Suprapubic skin (tissue), 4 donors: ENCODE results near the gene NPAS1. TPM values are rescaled to one million over a fixed set of nuclear protein-coding genes. Genes with fewer than 3 reads are reported as not detected.

Source experiments
- DNase-seq, 2 donors: peaks; one replicate each; pipeline ENCODE4 v3.0.0-alpha.2; 2019; ENCODE audit warnings: low spot score in 2 of 2
- H3K27ac ChIP-seq: fragments of 200-600 bp; sonication (generic); one replicate; pipeline ENCODE4 v1.5.1; 2019
- H3K27me3 ChIP-seq: fragments of 200-600 bp; sonication (generic); one replicate; pipeline ENCODE4 v1.5.1; 2019
- H3K36me3 ChIP-seq: fragments of 200-600 bp; sonication (generic); one replicate; pipeline ENCODE4 v1.5.1; 2019
- H3K4me1 ChIP-seq: fragments of 200-600 bp; sonication (generic); one replicate; pipeline ENCODE4 v1.5.1; 2019
- H3K4me3 ChIP-seq: fragments of 200-600 bp; sonication (generic); one replicate; pipeline ENCODE4 v1.5.1; 2019; ENCODE audit warnings: mild to moderate bottlenecking
- H3K9me3 ChIP-seq: fragments of 200-600 bp; sonication (generic); one replicate; pipeline ENCODE4 v1.5.1; 2019
- EP300 ChIP-seq: sonication (generic); formaldehyde crosslinking; IDR thresholded peaks from one replicate; pipeline ENCODE4 v1.6.1; 2017; ENCODE audit warnings: antibody characterized with exemption
- POLR2A ChIP-seq, 2 donors: fragments of 450-650 bp; IDR thresholded peaks; one replicate each; pipeline ENCODE4 v1.6.1; 2017; ENCODE audit warnings: antibody characterized with exemption in 2 of 2, mild to moderate bottlenecking in 2 of 2, moderate library complexity in 2 of 2
- POLR2AphosphoS5 ChIP-seq, 3 donors: sonication (generic); formaldehyde crosslinking; IDR thresholded peaks; one replicate each; pipeline ENCODE4 v1.6.1; 2017; ENCODE audit warnings: antibody characterized with exemption in 3 of 3
- WGBS: methylation state at CpG from one replicate; pipeline ENCODE4 v1.1.5; 2018; 5-methylcytosine and 5-hydroxymethylcytosine counted together
- total RNA-seq, 4 donors: library from RNA; depleted of rRNA; stranded (reverse); fragments of >200 nt; gene quantifications; one replicate each; pipeline ENCODE4 v1.1.0, GENCODE V29; 2016
- TF ChIP-seq, protein P1 (sequence below), 2 donors: fragments of 200-600 bp in 1 of 2; fragments of 450-650 bp in 1 of 2; sonication (generic) in 1 of 2; IDR thresholded peaks; one replicate each; pipeline ENCODE4 v1.5.1; 2016 to 2019; ENCODE audit warnings: antibody characterized with exemption in 2 of 2, mild to moderate bottlenecking in 1 of 2, moderate library complexity in 1 of 2

Gene NPAS1
- total RNA-seq, 4 donors from 2014 or later, result 4.7 to 6.8 (median 5.5) TPM

DNA sequence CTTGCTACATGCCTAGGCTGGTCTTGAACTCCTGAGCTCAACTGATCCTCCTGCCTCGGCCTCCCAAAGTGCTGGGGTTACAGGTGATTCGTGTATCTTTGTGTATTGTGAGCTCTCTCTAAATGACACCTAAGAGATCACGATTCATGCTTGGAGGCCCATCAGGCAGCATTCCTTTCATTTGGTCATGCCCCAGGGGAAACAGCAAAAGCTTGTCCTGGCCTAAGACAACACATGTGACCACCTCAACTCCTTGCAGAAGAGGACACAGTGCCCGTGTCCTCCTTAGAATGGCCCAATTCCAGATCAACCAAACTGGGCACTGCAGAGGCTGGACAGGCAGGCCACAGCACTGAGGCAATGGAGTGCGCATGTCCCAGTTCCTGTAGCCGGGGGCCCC is 61.5 kb downstream of the NPAS1 start:
- peaks cover 84% of the 10 kb centered on the region for H3K36me3 ChIP-seq
- no peak for TF ChIP-seq EP300
- TF ChIP-seq, protein P1, sequence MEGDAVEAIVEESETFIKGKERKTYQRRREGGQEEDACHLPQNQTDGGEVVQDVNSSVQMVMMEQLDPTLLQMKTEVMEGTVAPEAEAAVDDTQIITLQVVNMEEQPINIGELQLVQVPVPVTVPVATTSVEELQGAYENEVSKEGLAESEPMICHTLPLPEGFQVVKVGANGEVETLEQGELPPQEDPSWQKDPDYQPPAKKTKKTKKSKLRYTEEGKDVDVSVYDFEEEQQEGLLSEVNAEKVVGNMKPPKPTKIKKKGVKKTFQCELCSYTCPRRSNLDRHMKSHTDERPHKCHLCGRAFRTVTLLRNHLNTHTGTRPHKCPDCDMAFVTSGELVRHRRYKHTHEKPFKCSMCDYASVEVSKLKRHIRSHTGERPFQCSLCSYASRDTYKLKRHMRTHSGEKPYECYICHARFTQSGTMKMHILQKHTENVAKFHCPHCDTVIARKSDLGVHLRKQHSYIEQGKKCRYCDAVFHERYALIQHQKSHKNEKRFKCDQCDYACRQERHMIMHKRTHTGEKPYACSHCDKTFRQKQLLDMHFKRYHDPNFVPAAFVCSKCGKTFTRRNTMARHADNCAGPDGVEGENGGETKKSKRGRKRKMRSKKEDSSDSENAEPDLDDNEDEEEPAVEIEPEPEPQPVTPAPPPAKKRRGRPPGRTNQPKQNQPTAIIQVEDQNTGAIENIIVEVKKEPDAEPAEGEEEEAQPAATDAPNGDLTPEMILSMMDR (IDR thresholded peaks at IDR 0.05), result no peak
- TF ChIP-seq POLR2AphosphoS5 (IDR thresholded peaks at IDR 0.05), result no peak
- no peak for TF ChIP-seq POLR2A (IDR thresholded peaks at IDR 0.05)

DNA sequence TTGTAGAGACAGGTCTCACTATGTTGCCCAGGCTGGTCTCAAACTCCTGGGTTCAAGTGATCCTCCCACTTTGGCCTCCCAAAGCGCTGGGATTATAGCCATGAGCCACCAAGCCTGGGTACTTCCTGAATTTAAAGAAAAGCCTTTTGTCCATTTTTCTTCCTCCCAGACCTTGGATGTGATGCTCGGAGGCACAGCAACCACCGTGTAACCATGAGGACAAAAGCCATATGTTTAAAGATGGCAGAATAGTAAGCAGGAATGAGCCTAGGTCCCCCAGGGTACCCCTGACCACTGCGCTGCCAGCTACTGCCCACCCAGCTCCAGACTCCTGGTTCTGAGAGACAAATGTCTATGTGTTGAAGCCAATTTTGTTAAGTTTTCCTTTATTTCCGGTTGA is 62.9 kb downstream of the NPAS1 start:
- Histone ChIP-seq H3K4me3 (no peak overlapping the region), H3K27ac (no peak overlapping the region), H3K9me3 (no peaks in the 10 kb centered on the region), H3K27me3 (no peaks in the 10 kb centered on the region), H3K4me1 (peaks cover 5% of the 10 kb centered on the region), H3K36me3 (peaks cover 79% of the 10 kb centered on the region)
- no peak for DNase-seq
- 95% methylated on average over 5 of the region's 5 CpGs for WGBS
- no peak for TF ChIP-seq POLR2A (IDR thresholded peaks at IDR 0.05)

More for the DNA sequence above, 61.5 kb downstream of the NPAS1 start:
- DNase-seq, result no peak
- H3K4me1 ChIP-seq, result peaks cover 5% of the 10 kb centered on the region
- no peaks in the 10 kb centered on the region for H3K27me3 ChIP-seq
- H3K9me3 ChIP-seq, result no peaks in the 10 kb centered on the region
- H3K4me3 ChIP-seq, result no peak overlapping the region
- H3K27ac ChIP-seq, result no peak overlapping the region
- 100% methylated on average over 6 of the region's 6 CpGs for WGBS

DNA sequence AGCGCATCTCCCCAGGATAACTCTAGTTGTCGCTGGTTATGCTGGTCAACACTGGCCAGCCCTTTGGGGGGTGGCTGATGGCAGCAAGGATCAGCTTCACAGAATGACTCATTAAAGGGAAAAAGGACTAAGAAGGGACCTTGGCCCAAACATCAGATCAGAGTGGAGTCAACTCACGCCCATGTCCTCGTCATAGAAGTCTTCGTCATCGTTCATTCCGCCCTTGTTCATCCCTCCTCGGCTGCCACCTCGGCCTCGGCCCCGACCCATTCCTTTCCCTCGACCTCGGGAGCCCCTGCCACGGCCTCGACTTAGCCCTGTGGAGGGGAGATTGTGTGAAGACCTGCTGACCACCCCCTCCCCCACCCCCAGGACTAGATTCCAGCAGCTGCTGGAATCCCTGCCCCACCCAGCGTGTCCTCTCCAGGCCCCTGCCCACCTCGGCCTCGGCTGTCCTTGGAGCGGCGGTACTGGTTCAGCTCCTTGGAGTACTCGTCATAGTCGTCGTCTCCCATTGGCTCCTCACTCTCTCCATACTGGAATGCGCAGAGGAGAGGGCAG is 65.3 kb downstream of the NPAS1 start:
- H3K36me3 ChIP-seq, result peaks cover 90% of the 10 kb centered on the region
- no peak overlapping the region for H3K4me3 ChIP-seq
- H3K9me3 ChIP-seq, result no peaks in the 10 kb centered on the region
- 95% methylated on average over 24 of the region's 24 CpGs for WGBS
- TF ChIP-seq EP300, result no peak
- TF ChIP-seq POLR2A (IDR thresholded peaks at IDR 0.05), result no peak
- no peak for TF ChIP-seq POLR2AphosphoS5 (IDR thresholded peaks at IDR 0.05)
- TF ChIP-seq, protein P1 (IDR thresholded peaks at IDR 0.05), result no peak
- H3K4me1 ChIP-seq, result no peaks in the 10 kb centered on the region
- H3K27me3 ChIP-seq, result no peaks in the 10 kb centered on the region
- no peak overlapping the region for H3K27ac ChIP-seq
- no peak for DNase-seq

DNA sequence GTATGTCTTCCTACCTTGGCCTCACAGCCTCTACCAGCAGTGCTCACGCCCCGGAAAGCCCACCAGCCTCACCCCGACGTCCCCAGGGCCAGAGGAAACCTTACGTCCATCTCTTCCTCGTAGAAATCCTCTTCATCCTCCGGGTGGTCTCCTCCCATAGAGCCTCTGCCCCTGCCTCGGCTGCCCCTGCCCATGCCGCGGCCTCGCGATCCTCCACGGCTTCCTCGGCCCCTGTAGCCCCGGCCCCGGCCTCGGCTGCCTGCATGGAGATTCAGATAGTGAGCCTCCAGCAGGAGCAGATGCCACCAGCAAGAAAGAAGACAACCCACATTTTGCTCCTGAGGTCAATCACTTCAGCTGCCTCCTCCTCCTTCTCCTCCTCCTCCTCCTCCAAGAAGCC is 66.6 kb downstream of the NPAS1 start:
- H3K27ac ChIP-seq, result no peak overlapping the region

DNA sequence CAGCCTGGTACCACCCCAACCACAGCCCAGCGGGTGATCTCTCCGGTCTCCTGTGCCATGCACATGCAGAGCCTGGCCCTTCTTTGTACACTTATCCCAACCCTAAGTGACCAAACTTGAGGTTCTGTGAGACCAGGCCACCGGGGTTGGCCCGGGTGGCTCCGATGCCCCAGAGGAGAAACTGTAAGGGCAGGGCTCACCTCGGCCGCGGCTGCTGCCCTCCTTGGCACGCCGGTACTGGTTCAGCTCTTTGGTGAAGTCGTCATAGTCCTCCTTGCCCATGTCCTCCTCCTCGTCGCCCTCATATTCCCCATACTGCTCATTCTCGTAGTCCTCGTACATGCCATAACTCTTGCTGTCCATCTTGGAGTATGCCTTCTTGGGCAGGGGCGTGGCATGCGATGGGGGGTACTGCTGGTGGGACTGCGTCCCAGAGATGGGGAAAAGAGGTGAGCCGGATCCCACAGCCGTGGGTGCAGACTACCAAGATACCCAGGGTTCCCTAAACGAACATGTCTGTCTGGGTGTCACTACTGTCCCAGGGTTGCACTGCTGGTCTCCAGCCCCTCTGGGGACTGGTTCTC is 70.2 kb downstream of the NPAS1 start:
- no peak for DNase-seq
- TF ChIP-seq EP300 (no peak), POLR2A (IDR thresholded peaks at IDR 0.05) (no peak), POLR2AphosphoS5 (IDR thresholded peaks at IDR 0.05) (no peak)
- TF ChIP-seq, protein P1 (IDR thresholded peaks at IDR 0.05), result no peak
- Histone ChIP-seq H3K27me3 (no peaks in the 10 kb centered on the region), H3K9me3 (no peaks in the 10 kb centered on the region), H3K4me3 (no peak overlapping the region), H3K4me1 (peaks cover 14% of the 10 kb centered on the region), H3K36me3 (peaks cover 81% of the 10 kb centered on the region), H3K27ac (no peak overlapping the region)
- WGBS, result 96% methylated on average over 21 of the region's 21 CpGs

More for the DNA sequence above, 66.6 kb downstream of the NPAS1 start:
- no peak for TF ChIP-seq POLR2A (IDR thresholded peaks at IDR 0.05)
- no peak for TF ChIP-seq POLR2AphosphoS5 (IDR thresholded peaks at IDR 0.05)
- TF ChIP-seq, protein P1 (IDR thresholded peaks at IDR 0.05), result no peak
- TF ChIP-seq EP300, result no peak
- DNase-seq, result no peak
- no peaks in the 10 kb centered on the region for H3K27me3 ChIP-seq
- H3K4me1 ChIP-seq, result no peaks in the 10 kb centered on the region
- no peaks in the 10 kb centered on the region for H3K9me3 ChIP-seq
- H3K4me3 ChIP-seq, result no peak overlapping the region
- peaks cover 90% of the 10 kb centered on the region for H3K36me3 ChIP-seq
- WGBS, result 93% methylated on average over 17 of the region's 17 CpGs
